Neural progenitor cell (in vitro differentiated cells): Measurements from ENCODE around the gene COL6A5.

Experiments used
- EZH2 ChIP-seq: fragments of 200-600 bp; sonication (generic); IDR thresholded peaks from 2 replicates; pipeline ENCODE4 v1.6.1; 2017; ENCODE audit warnings: antibody characterized with exemption, mild to moderate bottlenecking, moderate library complexity
- TF ChIP-seq, protein P1 (sequence below): fragments of 200-600 bp; sonication (generic); IDR thresholded peaks from 2 replicates; pipeline ENCODE4 v1.5.1; 2017; ENCODE audit warnings: antibody characterized with exemption, mild to moderate bottlenecking

DNA sequence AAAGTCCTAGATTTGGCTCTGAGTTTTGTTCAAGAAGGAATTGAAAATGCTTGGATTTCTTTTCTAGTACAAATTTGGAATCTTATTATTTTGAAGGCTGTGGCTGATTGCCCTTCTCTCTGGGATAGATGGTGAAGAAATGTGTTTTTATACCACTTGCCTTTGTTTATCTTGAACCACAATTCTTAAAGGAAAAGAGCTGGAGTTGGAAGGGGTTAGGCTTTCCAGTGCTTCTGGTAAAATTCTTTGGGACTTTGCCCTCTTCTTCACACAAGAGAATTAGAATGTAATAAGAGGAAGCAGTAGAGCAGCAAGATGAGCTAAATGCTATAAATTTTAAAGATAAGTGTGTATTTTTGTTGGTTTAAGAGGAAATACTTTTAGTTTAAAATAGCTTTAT is 65.8 kb downstream of the COL6A5 start:
- TF ChIP-seq, protein P1, sequence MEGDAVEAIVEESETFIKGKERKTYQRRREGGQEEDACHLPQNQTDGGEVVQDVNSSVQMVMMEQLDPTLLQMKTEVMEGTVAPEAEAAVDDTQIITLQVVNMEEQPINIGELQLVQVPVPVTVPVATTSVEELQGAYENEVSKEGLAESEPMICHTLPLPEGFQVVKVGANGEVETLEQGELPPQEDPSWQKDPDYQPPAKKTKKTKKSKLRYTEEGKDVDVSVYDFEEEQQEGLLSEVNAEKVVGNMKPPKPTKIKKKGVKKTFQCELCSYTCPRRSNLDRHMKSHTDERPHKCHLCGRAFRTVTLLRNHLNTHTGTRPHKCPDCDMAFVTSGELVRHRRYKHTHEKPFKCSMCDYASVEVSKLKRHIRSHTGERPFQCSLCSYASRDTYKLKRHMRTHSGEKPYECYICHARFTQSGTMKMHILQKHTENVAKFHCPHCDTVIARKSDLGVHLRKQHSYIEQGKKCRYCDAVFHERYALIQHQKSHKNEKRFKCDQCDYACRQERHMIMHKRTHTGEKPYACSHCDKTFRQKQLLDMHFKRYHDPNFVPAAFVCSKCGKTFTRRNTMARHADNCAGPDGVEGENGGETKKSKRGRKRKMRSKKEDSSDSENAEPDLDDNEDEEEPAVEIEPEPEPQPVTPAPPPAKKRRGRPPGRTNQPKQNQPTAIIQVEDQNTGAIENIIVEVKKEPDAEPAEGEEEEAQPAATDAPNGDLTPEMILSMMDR: no peak
- no peak for TF ChIP-seq EZH2
